Suprapubic skin (tissue), 4 donors: ENCODE results near the gene LRRC2.

Experiments used
- POLR2A ChIP-seq, 2 donors: fragments of 450-650 bp; IDR thresholded peaks; one replicate each; pipeline ENCODE4 v1.6.1; 2017; ENCODE audit warnings: antibody characterized with exemption in 2 of 2, mild to moderate bottlenecking in 2 of 2, moderate library complexity in 2 of 2
- POLR2AphosphoS5 ChIP-seq, 3 donors: sonication (generic); formaldehyde crosslinking; IDR thresholded peaks; one replicate each; pipeline ENCODE4 v1.6.1; 2017; ENCODE audit warnings: antibody characterized with exemption in 3 of 3
- TF ChIP-seq, protein P1 (sequence below), 2 donors: fragments of 200-600 bp in 1 of 2; fragments of 450-650 bp in 1 of 2; sonication (generic) in 1 of 2; IDR thresholded peaks; one replicate each; pipeline ENCODE4 v1.5.1; 2016 to 2019; ENCODE audit warnings: antibody characterized with exemption in 2 of 2, mild to moderate bottlenecking in 1 of 2, moderate library complexity in 1 of 2

DNA sequence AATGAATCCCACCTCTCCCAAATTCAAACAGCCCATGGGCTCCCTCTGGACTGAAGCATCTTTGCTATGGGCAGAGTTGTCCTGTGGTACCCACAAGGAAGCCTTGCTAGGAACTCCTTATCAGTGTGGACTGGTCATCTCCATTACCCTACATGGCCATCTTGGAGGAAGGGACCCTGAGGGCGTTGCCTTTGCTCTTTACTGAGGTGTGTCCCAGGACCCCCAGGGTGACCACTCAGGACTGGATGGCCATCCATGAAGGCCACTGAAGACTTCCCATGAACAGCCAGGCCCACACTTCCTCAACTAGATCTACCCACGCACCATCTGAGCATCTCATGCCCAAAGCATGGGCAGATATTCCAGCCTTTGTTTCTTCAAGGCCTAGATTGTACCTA lies 48.3 kb downstream of the LRRC2 start:
- TF ChIP-seq, protein P1, sequence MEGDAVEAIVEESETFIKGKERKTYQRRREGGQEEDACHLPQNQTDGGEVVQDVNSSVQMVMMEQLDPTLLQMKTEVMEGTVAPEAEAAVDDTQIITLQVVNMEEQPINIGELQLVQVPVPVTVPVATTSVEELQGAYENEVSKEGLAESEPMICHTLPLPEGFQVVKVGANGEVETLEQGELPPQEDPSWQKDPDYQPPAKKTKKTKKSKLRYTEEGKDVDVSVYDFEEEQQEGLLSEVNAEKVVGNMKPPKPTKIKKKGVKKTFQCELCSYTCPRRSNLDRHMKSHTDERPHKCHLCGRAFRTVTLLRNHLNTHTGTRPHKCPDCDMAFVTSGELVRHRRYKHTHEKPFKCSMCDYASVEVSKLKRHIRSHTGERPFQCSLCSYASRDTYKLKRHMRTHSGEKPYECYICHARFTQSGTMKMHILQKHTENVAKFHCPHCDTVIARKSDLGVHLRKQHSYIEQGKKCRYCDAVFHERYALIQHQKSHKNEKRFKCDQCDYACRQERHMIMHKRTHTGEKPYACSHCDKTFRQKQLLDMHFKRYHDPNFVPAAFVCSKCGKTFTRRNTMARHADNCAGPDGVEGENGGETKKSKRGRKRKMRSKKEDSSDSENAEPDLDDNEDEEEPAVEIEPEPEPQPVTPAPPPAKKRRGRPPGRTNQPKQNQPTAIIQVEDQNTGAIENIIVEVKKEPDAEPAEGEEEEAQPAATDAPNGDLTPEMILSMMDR (IDR thresholded peaks at IDR 0.05): no peak
- TF ChIP-seq POLR2A (IDR thresholded peaks at IDR 0.05) (no peak), POLR2AphosphoS5 (IDR thresholded peaks at IDR 0.05) (no peak)
